GM18867 (cell line): Measurements from ENCODE around the gene MYOM1.
"Not testable (repeated sequence)": the region's sequence is repeated elsewhere in the genome, so short reads cannot be mapped to it uniquely, and the experiment has no call there.

ENCODE experiments used
- ATAC-seq: cut with Tn5 transposase; IDR thresholded peaks from one replicate; pipeline ENCODE4 v1.9.1; 2021; ENCODE audit warnings: mild to moderate bottlenecking, moderate library complexity; ENCODE audit not compliant: unreplicated experiment

The MYOM1 gene

DNA sequence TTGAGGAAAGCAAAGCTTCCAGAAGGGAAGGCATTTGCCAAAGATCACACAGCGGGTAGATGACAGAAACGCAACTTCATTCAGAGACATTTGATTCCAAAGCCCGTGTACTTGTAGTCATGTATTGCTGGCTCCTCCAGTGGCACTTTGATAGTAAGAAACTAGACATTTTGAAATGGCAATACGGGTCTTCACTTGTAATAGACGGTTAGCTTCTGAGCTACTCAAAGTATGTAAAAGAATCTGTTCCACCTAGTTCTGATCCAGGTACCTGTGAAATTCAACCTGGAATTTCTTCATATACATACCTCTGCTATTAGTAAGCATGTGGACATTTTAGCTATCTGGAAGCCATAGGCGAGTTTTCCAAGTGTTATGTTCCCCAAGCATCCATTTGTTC is 1.7 kb upstream of the MYOM1 start:
- ATAC-seq: no peak

DNA sequence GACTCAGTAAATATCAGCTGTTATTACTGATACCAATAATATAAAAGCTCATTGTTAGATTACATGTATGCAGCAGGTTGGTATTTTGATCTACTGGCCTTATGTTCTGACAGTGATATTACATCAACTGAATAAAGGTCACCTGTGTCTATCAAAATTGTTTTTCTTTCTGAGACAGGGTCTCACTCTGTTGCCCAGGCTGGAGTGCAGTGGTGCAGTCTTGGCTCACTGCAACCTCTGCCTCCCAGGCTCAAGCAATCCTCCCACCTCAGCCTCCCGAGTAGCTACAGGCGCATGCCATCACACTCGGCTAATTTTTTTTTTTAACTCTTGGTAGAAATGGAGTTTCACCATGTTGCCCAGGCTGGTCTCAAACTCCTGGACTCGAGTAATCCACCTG is 1.1 kb upstream of the MYOM1 start:
- not testable (repeated sequence) for ATAC-seq

DNA sequence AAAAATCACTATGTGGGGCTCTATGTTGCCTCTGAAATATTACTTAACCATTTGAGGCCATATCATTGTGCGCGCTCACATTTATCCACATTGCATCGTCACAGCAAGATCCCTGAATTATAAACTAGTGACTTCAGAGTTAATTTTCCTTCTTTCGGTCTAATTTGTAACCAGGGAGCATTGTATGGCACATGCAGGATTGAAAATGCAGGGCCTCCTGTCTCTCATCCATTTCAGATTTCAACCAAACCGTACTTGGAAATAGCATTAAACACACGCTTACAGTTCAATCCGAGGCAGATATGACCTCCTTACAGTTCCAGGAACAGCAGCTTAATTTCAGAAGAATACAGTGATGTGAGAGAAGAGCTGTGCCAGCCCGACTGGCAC is 532 bp downstream of the MYOM1 start:
- no peak for ATAC-seq

DNA sequence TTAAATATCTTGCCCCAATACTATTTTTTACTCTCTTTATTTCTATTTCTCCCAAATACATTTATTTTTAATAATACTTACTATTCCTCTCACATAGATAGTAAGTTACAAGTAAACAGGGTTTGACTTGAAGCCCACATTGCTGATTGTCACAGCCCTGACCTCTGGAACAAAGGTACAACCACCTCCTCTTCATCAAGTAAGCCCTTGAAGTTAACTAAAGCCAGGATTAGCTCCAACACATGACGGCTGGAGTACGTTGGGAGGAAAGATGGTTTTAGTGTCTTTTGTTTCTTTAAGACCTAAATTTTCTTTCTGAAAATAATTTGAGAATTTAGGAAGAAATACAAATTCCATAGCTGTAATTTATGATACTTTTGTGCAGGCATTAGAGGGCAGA is 949 bp downstream of the MYOM1 start:
- ATAC-seq: no peak

DNA sequence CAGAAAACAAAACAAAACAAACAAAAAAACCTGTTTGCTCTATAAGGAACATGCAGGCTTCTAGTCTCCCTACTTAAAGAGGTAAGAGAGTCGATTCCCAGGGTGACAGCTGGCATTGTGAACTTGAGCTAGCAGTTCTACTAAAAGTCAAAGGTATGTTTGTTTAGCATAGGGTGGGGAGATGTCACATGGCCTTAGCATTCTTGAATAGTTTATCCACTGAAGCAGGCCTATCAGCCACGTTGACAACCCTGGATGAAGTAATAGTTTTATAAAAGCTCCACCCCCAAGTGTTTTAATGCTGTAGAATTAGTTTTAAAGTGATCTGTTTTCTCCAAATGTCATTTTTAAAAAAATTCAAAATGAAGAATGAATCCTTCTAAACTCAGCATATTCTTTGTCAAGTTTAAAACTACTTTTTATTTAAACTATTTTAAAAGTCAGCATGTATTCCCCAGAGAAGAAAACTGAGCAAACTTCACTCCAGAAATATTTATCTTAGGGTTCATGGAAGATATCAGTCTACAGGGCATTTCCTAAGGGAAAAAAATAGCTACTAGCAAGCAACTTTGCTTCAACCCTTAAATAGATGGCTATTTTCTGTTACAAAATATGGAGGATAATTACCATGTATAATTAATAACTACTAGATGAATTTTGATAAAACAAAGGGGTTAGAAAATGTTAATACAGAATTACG is 1.7 kb downstream of the MYOM1 start:
- ATAC-seq: no peak

DNA sequence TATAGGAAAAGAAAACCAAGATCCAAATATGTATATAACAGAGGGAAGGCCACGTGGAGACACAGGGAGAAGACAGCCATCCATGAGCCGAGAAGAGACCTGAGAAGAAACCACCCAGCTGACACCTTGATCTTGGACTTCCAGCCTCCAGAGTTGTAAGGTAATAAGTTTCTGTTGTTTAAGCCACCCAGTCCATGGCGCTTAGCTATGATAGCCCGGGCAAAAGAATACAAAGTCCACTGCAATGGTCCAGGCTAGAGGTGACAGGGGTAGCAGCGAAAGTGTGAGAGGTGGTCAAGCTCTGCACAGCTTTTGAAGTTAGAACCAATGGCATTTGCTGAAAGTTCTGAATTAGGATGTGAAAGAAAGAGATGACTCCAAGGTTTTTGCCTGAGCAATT is 2.8 kb downstream of the MYOM1 start:
- no peak for ATAC-seq

DNA sequence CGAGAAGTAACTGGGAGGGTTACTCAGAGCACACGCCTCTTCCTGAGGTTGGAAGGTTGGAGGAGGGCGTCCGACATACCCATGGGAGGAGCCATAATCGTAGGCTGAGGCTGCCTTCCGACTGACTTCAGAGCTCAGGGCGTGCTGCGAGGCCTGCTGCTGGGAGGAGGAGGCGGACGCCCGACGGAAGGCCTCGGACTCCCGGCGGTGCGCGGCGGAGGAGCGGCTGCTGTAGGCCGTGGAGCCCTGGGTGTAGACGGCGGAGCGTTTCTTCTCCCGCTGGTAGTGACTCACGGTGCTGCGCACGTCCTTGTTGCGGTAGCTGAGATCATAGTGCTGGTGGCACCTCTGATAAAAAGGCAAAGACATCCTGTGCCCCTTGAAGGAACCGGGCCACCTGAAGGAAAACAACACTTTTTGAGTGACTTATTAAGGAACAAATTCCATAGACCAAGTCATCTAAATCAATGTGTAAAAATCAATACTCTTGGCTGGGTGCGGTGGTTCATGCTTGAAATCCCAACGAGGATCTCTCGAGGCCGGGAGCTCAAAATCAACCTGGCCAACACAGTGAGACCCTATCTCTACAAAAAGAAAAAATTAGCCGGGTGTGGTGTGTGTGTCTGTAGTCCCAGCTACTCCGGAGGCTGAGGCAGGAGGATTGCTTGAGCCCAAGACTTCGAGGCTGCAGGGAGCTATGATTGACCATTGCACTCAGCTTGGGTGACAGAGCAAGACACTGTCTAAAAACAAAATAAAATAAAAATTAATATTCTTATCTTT is 4.7 kb downstream of the MYOM1 start:
- ATAC-seq: no peak

DNA sequence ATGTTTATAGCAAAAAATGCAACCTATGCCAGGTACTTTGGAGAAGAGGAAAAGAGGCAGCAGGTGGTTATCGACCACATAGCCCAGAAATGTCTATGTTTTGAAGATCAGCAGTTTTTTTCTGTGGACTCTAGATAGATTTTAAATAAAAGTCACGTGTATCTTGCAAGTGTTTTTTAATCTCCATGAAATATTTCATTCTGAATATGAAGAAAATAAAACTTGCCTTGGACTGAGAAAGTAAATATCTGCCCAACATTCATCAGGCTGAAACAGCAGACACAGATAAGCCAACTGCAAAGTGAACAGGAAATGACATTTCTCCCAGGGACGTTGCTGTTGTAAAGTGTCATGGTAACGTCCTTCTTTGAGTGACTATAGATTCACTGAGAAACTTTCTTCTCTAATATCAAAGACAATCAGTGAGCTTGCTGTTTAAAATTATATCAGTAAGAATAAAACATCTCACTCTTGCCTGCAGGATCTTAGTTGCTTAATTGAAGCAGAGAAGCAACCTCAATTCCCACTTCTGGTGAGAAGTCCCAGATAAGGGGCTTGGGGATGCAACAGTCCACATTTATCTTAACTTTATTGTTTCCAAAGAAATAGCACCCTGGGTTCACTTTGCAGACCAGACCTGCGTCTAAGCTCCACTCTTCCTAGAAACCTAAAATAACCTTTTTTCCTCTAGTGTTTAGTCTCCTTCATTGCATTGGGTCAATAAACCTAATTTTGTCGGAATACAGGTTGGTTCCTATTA is 6.3 kb downstream of the MYOM1 start:
- no peak for ATAC-seq

DNA sequence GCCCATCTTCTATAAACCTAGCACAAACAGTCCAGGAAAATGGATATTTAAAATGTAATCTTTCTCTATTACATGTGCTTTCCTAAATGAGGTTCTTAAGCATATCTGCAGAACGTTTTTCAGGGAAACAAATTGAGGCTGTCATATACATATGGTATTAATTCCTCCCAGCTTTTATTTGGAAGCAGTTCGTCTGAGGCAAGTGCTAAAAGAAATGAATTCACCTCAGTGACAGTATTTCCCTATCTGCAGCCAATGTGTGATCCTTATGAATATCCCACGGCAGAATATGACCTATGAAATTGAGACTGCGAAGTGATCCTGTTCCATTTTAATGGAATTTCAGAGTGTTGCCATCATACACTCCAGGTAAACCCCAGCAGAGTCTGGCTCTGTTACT is 7.1 kb downstream of the MYOM1 start:
- no peak for ATAC-seq

DNA sequence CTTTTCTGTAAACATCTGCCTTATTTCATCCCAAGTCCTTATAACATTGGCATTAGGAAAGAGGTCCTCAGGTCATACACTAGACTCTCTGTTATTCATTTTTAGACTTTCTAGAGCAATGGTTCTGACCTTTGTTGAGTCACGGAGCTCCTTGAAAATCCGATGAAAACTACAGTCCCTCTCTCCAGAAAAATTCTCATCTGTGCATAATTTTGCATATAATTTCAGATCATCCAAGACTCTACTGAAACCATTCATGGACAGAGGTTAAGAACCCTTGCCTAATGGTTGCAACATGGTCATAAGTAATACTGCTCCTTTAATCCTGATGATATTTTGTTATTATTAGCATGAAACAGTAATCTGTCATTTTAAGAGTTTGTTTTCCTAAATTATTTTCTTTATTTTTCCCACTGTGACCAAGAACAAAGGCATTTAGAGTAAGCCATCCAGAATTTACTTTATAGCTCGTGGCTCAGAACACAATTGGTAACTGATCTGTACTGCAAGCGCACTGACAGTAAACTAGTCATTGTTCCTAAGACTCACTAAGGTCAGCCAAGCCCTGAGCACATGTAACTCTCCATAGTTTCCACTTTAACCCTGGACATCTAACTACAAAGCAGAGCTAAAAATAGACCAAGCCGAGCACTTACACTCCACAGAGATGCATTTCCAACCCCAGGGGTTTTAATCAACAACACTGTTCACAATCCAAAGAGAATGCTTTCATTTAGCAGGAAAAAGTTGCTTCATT is 8.4 kb downstream of the MYOM1 start:
- no peak for ATAC-seq

DNA sequence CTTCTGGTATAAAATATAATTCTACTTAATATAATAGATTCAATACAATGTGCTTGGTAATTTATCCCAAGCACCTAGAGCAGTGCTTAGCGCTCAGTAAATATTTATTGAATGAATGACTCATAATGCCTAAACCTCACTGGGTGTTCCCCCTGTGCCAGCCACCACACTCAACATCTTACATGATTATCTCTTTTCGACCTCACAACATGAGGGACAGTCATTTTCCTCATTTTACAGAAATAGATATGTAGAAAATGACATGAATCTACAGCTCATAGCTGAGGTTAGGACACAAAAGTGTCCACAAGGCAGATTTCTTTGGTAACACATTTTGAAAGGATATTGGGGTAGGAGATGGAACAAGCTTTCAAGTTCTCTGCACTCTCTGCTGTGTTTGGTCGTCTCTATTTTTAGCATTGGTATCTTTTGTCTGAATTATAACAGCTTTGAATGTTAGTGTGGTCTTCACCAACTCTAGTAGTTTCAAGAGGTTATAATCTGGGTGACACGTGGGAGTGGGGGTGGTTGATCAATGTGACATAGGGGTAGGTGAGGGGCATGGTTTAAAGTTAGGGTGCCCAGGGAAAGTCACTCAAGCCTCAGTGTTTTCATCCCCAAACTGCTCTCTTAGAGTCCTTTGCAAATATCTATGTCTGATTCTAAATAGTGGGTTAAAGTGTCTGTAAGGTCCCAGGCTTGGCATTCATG is 9.8 kb downstream of the MYOM1 start:
- ATAC-seq: no peak

DNA sequence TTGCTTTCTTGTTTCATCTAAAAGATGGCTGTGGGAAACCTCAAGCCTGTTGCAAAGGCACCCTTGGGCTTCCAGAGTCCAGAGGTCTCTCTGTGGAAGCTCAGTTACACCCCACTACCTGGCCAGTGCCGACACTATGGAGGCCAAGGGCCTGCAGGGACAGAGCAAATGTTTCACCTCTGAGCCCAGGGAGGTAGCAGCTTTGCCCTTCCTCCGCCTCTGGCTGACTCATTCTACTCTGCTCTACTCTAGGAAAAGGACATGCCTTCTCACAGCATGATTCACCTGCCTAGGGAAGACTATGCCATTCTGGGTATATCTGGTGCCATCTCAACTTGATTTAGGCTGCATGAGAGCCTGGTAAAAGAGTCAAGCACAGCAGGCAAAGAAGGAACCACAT is 12.2 kb downstream of the MYOM1 start:
- no peak for ATAC-seq

DNA sequence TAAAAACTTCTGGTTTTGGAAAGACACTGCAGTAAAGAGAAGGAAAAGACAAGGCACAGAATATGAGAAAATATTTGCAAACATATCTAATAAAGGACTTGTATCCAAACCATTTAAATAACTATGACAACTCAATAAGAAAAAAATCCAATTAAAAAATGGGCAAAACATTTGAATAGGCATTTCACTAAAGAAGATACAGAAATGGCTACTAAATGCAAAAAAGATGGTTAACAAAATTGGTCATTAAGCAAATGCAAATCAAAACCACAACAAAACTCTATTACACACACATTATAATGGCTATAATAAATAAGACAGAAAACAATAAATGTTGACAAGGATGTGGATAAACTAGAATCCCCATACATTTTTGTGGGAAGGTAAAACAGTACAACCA is 14.5 kb downstream of the MYOM1 start:
- no peak for ATAC-seq

DNA sequence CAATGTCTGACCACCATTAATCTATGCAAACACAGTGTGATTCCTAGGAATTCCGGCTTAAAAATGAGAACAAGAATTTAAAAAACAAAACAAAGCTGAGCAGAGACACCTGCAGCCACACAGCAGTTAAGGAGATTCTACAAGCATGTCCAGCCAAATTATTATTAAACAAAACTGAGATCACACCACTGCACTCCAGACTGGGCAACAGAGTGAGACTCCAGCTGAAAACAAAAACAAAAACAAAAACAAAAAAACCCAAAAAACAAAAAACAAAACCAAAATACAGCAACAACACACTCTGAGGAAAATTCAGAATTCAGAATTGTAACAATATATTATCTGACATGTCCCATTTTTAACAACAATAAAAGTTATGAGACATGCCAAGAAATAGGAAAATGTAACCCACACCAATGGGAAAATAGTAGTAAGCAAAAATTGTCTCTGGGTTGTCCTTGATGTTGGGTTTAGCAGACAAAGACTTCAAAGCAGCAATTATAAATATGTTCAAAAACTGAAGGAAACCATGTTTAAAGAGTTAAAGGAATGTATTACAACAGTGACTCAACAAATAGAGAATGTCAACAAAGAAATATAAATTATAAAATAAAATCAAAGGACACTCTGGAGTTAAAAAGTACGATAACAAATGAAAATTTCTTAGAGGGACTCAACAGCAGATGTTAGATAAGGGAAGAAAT is 19.7 kb downstream of the MYOM1 start:
- ATAC-seq: no peak

DNA sequence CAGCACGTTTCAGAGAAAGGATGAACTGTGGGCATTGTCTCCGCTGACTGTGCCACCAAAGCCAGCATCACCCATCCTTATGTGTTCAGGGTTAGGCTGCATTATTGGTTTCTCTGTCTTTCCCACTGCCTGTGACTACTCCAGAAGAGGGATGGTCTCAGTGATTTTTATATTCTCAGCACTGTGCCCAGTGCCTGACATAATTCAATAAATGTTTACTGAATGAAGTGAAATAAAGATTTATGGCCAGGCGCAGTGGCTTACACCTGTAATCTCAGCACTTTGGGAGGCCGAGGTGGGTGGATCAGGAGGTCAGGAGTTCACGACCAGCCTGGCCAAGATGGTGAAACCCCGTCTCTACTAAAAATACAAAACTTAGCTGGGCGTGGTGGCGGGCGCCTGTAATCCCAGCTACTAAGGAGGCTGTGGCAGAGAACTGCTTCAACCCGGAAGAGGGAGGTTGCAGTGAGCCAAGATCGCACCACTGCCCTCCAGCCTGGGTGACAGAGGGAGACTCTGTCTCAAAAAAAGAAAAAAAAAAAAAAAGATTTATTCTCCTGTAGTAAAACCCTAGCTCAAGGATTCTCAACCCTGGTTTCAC is 21.4 kb downstream of the MYOM1 start:
- not testable (repeated sequence) for ATAC-seq

DNA sequence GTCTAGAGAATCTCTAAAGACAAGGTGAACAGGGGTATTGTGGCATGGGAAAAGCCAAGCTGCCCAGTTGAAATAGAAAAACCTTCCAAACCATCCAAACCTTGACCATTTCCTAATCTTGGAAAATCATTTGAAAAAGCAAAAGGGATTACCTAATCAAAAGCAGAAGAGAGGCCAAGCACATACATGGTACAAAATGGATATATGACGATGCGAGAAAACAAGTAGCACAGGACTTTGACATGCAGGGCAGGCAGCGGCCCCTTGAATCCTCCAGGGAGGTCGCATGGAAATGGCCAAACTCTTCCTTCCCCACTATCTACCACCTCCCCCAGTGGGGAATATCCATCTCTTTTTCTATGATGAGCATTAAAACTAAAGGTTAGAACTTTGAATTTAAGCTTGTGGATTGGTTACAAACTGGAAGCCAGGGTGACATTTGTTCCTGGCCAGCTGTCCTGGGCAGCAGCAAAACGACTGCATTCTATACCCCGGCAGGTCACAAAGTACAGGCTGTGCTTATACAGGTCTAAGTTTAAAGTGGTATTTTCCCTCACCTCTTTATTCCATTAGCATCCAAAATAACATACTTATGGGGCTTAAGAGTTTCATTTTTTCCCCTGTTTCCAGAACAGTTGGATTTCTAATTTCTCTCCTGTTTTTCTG is 24.7 kb downstream of the MYOM1 start:
- no peak for ATAC-seq

DNA sequence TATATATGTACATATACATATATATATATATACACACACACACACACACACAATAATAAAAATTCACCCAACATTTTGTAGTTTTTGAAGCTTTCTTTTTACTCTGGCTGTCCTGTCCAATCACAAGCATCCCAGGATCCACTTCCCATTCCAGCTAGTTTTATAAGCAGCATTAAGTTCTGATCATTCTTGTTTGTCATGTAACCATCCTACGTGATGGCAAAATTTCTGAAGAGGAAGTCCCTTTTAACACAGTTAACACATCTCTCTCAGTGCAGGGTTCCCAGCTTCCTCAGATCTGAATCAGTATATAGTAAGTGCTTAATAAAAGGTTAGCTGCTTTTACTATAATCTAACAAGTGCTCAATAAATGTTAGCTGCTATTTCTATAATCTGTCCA is 26.4 kb downstream of the MYOM1 start:
- no peak for ATAC-seq

DNA sequence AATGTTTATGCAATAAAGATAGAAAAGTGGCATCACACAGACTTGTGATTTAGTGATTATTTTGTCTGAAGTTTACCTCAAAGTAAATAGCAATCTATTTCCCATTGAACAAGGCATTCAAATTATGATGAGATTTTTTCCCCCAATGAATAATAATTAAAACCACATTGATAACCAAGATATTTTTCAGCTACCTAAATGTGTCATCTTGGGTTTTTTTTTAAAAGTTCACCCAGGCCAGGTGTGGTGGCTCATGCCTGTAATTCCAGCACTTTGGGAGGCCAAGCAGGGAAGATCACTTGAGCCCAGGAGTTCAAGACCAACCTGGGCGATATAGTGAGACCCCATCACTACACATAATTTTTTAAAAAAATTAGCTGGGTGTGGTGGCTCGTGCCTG is 27.0 kb downstream of the MYOM1 start:
- ATAC-seq: no peak

DNA sequence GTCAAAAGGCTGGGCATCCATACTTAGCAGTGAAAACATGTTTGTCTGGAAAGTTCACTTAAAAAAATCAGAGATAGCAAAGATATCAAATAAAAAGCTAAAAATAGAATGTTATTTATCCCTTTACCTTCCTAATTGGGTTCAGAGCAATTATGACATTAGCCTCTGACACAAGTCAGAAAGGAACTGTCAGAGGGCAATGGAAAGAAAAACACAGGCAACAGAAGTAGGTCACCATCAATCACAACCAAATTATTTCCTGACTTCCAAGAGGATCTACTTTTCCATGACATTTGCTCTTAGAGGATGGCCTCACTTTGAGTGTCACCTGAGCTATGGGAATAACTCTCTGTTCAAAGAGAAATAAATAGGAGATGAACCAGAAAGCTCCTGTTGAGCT is 27.5 kb downstream of the MYOM1 start:
- ATAC-seq: no peak
